ENCODE measurements around the gene CYCS. TPM values are rescaled to one million over a fixed set of nuclear protein-coding genes. Genes with fewer than 3 reads are reported as not detected.
A peak's percentile ranks its signal among the peaks of the same experiment; 100 is the strongest.
"Not testable (repeated sequence)": the region's sequence is repeated elsewhere in the genome, so short reads cannot be mapped to it uniquely, and the experiment has no call there.

CYCS gene
- total and polyA plus RNA-seq, 2 experiments from 2014 or later, result 91.3 to 155 TPM

DNA sequence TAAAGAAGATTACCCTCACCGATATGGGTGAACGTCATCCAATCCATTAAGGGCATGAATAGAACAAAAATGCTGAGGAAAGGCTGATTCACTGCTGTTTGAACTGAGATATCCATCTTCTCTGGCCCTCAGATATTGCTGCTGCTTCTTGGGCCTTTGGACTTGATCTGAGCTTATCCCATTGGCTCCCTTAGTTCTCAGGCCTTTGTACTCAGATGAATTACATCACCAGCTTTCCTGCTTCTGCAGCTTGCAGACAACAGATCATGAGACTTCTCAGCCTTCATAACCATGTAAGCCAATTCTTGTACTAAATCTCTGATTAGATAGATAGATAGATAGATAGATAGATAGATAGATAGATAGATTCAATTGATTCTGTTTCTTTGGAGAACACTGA, 40.2 kb downstream of the CYCS start:
- peak; percentile 33 for DNase-seq (ENCODE audit: low spot score)
- 92% methylated on average over 2 of the region's 2 CpGs for WGBS (ENCODE audit: low lambda C conversion rate, missing lambda C conversion rate)
- H3K9me3 ChIP-seq (ENCODE audit: low read depth), result no peaks in the 10 kb centered on the region

DNA sequence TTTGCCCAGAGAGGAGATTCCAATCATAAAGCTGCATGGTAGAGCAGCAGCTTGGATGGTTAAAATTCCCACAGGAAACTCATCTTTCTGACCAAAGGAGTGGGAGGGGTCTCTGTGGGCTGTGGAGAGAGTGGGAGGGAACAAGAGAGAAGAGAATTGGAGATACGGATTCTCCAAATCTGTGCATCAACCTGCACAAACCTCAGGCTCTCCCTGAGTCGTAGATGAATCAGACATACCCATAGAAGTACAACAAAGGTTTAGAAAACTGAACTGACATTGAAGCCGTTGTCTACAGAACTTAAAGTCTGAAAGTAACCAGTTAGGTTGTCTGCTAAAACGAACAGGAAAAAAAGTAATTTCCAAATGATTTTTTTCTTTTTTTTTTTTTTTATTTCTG, 41.9 kb downstream of the CYCS start:
- WGBS (ENCODE audit: low lambda C conversion rate, missing lambda C conversion rate), result 87% methylated on average over 4 of the region's 4 CpGs
- H3K79me2 ChIP-seq, result no peaks in the 10 kb centered on the region
- no peaks in the 10 kb centered on the region for H3K36me3 ChIP-seq (replicated peaks; ENCODE audit: insufficient read depth, low read depth)
- no peak overlapping the region for H3K27ac ChIP-seq
- no peak overlapping the region for H3K4me3 ChIP-seq
- H3K9me2 ChIP-seq (replicated peaks; ENCODE audit: insufficient read depth), result no peaks in the 10 kb centered on the region
- TF ChIP-seq EZH2 (IDR thresholded peaks at IDR 0.05; ENCODE audit: borderline replicate concordance) (no peak), EZH2phosphoT487 (IDR thresholded peaks at IDR 0.05; ENCODE audit: low read depth, severe bottlenecking, unreplicated experiment) (no peak)
- TF ChIP-seq, protein P1, sequence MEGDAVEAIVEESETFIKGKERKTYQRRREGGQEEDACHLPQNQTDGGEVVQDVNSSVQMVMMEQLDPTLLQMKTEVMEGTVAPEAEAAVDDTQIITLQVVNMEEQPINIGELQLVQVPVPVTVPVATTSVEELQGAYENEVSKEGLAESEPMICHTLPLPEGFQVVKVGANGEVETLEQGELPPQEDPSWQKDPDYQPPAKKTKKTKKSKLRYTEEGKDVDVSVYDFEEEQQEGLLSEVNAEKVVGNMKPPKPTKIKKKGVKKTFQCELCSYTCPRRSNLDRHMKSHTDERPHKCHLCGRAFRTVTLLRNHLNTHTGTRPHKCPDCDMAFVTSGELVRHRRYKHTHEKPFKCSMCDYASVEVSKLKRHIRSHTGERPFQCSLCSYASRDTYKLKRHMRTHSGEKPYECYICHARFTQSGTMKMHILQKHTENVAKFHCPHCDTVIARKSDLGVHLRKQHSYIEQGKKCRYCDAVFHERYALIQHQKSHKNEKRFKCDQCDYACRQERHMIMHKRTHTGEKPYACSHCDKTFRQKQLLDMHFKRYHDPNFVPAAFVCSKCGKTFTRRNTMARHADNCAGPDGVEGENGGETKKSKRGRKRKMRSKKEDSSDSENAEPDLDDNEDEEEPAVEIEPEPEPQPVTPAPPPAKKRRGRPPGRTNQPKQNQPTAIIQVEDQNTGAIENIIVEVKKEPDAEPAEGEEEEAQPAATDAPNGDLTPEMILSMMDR (IDR thresholded peaks at IDR 0.05; ENCODE audit: poor library complexity), result no peak
- no peaks in the 10 kb centered on the region for H3K9me3 ChIP-seq (ENCODE audit: low read depth)
- no peak overlapping the region for H3K4me2 ChIP-seq
- no peak overlapping the region for H2AFZ ChIP-seq
- DNase-seq (ENCODE audit: low spot score), result no peak
- H3K27me3 ChIP-seq, result no peaks in the 10 kb centered on the region
- no peaks in the 10 kb centered on the region for H3K4me1 ChIP-seq (ENCODE audit: insufficient read depth)
- H4K20me1 ChIP-seq (ENCODE audit: insufficient read depth, poor library complexity, severe bottlenecking), result no peaks in the 10 kb centered on the region

More for the DNA sequence above, 40.2 kb downstream of the CYCS start:
- Histone ChIP-seq H3K27ac (no peak overlapping the region), H3K36me3 (replicated peaks; ENCODE audit: insufficient read depth, low read depth) (no peaks in the 10 kb centered on the region), H2AFZ (no peak overlapping the region), H3K79me2 (no peaks in the 10 kb centered on the region), H3K4me2 (no peak overlapping the region), H3K27me3 (no peaks in the 10 kb centered on the region), H3K4me3 (no peak overlapping the region), H3K4me1 (ENCODE audit: insufficient read depth) (no peaks in the 10 kb centered on the region), H3K9me2 (replicated peaks; ENCODE audit: insufficient read depth) (no peaks in the 10 kb centered on the region), H4K20me1 (ENCODE audit: insufficient read depth, poor library complexity, severe bottlenecking) (no peaks in the 10 kb centered on the region)
- TF ChIP-seq EZH2phosphoT487 (IDR thresholded peaks at IDR 0.05; ENCODE audit: low read depth, severe bottlenecking, unreplicated experiment) (no peak), EZH2 (IDR thresholded peaks at IDR 0.05; ENCODE audit: borderline replicate concordance) (no peak)
- TF ChIP-seq, protein P1 (IDR thresholded peaks at IDR 0.05; ENCODE audit: poor library complexity), result no peak

DNA sequence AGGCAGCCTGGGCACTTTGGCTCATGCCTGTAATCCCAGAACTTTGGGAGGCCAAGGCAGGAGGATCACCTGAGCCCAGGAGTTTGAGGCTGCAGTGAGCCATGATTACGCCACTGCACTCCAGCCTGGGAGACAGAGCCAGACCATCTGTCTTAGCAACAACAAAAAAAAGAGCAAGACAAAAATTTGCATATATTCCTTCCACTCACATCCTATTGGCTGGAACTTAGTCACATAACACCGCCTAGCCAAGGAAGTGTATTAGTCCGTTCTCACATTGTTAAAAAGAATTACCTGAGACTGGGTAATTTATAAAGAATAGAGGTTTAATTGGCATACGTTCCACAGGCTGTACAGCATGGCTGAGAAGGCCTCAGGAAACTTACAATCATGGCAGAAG, 43.0 kb downstream of the CYCS start:
- not testable (repeated sequence) for H4K20me1 ChIP-seq (ENCODE audit: insufficient read depth, poor library complexity, severe bottlenecking); DNase-seq (ENCODE audit: low spot score); H2AFZ ChIP-seq; H3K4me2 ChIP-seq; H3K27me3 ChIP-seq; H3K36me3 ChIP-seq (replicated peaks; ENCODE audit: insufficient read depth, low read depth); H3K4me3 ChIP-seq; H3K9me2 ChIP-seq (replicated peaks; ENCODE audit: insufficient read depth); H3K27ac ChIP-seq; H3K9me3 ChIP-seq (ENCODE audit: low read depth); H3K79me2 ChIP-seq; H3K4me1 ChIP-seq (ENCODE audit: insufficient read depth)
- WGBS (ENCODE audit: low lambda C conversion rate, missing lambda C conversion rate), result 92% methylated on average over 4 of the region's 4 CpGs

DNA sequence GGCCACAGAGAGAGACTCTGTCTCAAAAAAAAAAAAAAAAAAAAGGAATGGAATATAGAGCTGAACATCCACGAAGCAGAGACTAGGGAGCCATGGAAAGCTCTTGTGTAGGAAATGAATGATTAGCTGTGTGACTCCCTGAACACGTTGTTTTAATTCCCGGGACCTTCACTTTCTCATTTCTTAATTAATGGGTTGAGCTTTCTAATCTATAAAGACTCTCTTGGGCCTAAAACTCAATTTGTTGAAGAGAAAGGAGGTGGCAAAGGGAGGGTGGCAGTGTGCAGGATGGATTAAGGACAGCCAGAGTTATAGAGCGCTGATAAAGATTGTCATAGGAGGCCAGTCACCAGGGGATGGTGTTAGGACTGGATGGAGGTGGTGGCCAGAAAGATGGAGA, 48.0 kb downstream of the CYCS start:
- Histone ChIP-seq H3K27ac (no peak overlapping the region), H3K4me3 (no peak overlapping the region), H3K4me1 (ENCODE audit: insufficient read depth) (no peaks in the 10 kb centered on the region), H2AFZ (no peak overlapping the region), H3K9me3 (ENCODE audit: low read depth) (no peaks in the 10 kb centered on the region), H3K36me3 (replicated peaks; ENCODE audit: insufficient read depth, low read depth) (no peaks in the 10 kb centered on the region), H3K4me2 (no peak overlapping the region), H3K27me3 (no peaks in the 10 kb centered on the region), H4K20me1 (ENCODE audit: insufficient read depth, poor library complexity, severe bottlenecking) (no peaks in the 10 kb centered on the region), H3K79me2 (no peaks in the 10 kb centered on the region), H3K9me2 (replicated peaks; ENCODE audit: insufficient read depth) (no peaks in the 10 kb centered on the region)
- WGBS (ENCODE audit: low lambda C conversion rate, missing lambda C conversion rate), result 88% methylated on average over 4 of the region's 4 CpGs
- no peak for DNase-seq (ENCODE audit: low spot score)
- TF ChIP-seq EZH2 (IDR thresholded peaks at IDR 0.05; ENCODE audit: borderline replicate concordance) (no peak), EZH2phosphoT487 (IDR thresholded peaks at IDR 0.05; ENCODE audit: low read depth, severe bottlenecking, unreplicated experiment) (no peak)
- TF ChIP-seq, protein P1 (IDR thresholded peaks at IDR 0.05; ENCODE audit: poor library complexity), result no peak

Measured in hepatocyte (in vitro differentiated cells).